NCI-H1417 (cell line): ENCODE measurements around the gene SERPINA1.
A peak's percentile ranks its signal among the peaks of the same experiment; 100 is the strongest.

Source experiments
- DNase-seq, 3 experiments: peaks; one replicate each; lab custom pipeline; 2025; lab: John Stamatoyannopoulos, UW

SERPINA1 gene

GRCh38 chr14:94397289-94398181, 9.1 kb upstream of the SERPINA1 start:
- DNase-seq, result no peak

DNA sequence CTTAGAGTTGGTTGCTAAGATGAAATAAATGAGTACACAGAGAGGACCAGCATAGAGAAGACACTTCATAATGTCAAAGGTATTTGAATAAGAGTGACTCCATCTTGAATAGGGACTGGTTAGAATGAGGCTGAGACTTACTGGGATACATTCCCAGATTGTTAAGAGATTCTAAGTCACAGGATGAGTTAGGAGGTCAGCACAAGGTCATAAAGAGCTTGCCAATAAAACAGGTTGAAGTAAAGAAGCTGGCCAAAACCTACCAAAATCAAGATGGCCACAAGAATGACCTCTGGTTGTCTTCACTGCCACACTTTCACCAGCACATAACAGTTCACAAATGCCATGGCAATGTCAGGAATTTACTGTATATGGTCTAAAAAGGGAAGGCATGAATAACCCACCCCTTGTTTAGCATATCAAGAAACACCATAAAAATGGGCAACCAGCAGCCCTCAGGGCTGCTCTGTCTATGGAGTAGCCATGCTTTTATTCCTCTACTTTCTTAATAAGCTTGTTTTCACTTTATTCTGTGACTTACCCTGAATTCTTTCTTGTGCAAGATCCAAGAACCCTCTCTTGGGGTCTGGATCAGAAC, 8.3 kb upstream of the SERPINA1 start:
- DNase-seq, result no peak

- DNase-seq, result peak in 1 of 3 experiments; percentile 23
Observed at GRCh38 chr14:94395888-94396574, 7.6 kb upstream of the SERPINA1 start.

DNA sequence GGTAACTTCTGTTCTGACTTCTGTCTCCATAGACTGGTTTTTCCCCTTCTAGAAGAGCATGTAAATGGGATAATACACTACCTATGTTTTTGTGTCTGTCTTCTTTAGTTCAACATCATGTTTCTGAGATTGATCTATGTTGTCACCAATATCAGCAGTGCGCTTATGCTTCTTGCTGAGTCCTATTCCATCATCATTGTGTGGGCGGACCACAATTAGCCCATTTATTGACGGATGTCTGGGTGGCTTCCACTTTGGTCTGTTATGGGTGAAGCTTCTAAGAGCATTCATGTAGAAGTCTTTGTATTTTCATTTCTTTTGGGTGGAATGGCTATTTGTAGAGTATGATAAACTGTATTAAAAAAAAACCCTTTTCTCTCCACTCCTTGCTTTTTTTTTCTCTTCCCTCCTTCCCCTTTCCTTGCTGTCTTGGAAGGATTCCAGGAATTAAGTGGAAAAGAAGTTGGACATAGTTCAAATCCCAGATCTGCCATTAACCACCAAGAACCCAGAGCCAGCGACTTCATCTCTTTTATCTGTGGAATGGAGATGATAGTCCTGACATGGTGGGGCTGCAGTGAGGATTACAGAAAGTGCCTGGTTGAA, 7.0 kb upstream of the SERPINA1 start:
- no peak for DNase-seq

DNA sequence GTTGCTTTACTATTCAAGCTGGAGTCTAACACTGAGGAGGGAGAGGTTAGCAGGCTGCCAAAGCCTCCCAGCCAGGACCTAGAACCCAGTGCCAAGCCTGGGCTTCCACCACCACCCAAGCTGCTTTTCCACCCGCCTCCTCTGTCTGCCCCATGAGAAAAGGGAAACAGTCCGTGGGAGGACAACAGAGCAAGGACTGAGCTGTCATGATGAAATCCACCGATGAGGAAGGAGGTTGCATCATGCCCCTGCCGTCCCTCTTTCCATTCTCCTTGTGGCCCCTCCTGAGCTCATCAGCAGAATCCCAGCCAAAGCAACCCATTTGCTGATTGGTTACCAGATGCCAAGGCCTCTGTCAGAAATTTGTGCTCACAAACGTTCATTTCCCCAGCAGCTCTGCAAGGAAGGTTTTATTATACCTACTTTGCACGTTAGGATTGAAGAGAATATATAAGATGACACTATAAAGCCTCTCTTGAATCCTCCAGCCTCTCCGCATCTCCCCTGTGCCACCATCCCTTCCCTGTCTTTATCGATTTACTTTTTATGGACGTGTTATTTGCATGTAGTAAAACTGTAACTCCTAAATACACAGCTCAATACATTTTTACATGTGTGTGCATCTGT, 6.3 kb upstream of the SERPINA1 start:
- no peak for DNase-seq

DNA sequence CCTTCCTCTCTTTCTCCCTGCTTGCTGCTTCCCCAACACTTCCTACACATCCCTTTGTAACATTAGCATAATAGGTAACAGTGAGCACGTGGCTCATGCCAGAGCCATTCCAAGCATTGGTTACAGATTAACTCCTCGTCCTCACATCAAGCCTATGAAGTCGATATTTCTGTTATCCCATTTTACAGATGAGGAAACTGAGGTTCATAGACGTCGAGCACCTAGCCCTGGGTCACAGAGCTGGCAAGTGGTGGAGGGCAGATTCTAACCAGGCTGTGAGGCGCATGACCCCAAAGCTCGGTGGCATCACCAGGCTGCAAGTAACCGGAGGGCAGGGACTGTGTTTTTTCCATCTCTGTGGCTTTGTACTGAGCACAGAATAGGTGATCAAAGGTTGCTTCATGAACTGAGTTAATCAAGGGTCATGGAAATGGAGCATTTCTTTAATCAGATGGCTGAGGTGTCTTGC, 5.7 kb upstream of the SERPINA1 start:
- DNase-seq, result no peak

- DNase-seq, result no peak
Observed at GRCh38 chr14:94393474-94393873, 5.1 kb upstream of the SERPINA1 start.

DNA sequence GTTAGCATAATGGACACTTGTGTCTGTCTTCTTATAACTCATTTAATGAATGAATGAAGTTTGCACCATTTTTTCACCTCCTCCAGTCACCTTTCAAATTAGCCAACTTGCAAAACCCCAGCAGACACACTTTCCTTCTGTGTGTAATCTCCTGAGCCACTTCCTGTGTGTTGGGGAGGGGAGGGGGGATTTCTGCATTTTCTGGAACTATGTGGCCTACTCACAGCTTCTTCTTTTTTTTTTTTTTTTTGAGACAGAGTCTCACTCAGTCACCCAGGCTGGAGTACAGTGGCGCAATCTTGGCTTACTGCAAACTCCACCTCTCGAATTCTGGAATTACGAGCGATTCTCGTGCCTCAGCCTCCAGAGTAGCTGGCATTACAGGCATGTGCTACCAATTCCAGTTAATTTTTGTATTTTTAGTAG, 4.1 kb upstream of the SERPINA1 start:
- DNase-seq, result no peak

DNA sequence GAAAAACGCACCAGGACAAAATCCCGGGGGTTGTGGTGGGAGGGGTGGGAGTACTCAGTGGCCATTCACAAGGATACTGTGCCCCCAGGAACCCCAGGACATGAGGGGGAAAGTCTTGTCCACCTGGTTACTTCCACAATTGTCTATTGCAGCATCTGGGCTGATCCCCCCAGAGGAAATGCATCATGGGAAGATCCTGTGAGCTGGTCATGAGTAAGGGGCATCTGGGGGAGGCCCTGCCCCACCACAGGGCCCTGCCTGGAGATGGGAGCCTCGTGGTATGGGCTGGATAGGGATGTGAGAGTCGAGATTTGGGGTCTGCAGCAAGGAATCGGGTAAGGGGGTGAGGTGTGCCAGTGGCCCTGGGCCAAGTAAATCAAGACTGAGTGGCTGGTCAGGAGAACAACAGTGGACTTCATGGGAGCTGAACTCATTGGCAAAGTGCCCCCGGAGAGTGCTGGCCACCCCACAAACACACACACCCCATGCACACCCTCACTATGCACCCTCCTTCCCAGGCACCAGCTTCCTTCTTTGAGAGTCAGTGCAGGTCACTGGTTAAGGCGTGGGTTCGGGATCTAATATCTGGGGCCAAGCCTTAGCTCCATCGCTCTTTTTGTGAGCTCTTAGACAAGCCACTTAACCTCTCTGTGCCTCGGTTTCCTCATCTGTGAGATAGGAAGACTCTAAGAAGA, 3.0 kb upstream of the SERPINA1 start:
- DNase-seq, result no peak

- no peak for DNase-seq
Observed at GRCh38 chr14:94390372-94391086, 2.1 kb upstream of the SERPINA1 start.

DNA sequence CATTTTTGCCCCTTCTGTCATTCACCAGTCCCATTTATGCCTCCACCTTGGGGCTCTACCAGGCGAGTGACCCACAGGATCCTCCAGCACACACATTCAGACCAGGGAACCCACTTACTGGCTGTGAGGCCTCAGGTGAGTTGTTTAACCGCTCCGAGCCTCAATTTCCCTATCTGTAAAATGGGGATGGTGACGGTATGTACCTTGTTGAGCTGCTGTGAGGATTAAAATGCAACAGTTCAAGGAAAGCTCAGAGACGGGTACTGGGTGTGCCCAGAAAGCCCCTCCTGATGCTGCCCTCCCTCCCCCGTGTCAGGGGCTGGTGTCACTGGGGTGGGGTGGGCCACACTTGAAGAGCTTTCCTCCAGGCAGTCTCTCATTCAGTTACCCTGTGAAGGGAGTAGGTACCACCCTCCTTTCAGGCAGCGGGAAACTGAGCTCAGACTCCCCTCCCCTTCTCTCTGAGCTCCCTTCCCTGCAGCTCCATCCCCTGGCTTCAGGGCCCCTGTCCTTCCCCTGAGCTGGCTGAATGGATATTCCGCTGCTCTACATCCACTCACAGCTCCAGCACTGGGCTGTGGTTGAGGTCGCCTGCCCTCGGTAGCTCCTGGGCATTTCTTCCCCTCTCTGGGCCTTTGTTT, 1.4 kb upstream of the SERPINA1 start:
- no peak for DNase-seq

DNA sequence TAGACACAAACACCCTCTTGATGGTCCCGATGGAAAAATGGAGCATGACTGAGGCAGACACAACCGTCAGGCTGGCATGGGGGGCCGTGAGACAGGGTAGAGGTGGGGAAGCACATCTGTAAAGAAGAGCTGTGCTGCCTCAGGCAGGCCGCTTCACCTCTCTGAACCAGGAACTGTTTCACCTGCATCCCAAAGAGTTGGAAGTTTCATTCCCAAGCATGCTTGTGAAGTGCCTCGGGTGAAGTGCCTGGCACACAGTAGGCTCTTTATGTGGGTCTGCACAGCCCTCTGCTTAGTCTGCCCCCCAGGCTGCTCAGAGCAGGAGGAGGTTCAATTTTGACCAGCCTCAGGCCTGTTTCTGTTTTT, 685 bp upstream of the SERPINA1 start:
- no peak for DNase-seq

DNA sequence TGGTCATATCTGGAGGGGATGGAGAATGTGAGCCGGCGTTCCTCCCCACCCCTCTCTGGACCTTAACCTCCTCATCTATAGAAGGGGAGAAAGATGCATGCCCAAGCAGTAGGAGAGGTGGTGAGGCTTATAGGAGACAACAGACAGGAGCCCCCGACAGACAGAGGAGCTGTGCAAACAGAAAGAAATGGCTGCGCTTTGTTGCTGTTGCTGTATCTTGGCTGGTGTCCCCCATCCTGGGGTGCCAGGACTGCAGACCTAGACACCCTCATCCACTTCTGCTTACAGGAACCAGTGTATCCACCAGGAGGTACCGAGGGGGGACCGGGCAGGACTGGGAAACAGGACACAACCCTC, 397 bp downstream of the SERPINA1 start:
- no peak for DNase-seq

- no peak for DNase-seq
Observed at GRCh38 chr14:94387051-94388026, 1.1 kb downstream of the SERPINA1 start.

DNA sequence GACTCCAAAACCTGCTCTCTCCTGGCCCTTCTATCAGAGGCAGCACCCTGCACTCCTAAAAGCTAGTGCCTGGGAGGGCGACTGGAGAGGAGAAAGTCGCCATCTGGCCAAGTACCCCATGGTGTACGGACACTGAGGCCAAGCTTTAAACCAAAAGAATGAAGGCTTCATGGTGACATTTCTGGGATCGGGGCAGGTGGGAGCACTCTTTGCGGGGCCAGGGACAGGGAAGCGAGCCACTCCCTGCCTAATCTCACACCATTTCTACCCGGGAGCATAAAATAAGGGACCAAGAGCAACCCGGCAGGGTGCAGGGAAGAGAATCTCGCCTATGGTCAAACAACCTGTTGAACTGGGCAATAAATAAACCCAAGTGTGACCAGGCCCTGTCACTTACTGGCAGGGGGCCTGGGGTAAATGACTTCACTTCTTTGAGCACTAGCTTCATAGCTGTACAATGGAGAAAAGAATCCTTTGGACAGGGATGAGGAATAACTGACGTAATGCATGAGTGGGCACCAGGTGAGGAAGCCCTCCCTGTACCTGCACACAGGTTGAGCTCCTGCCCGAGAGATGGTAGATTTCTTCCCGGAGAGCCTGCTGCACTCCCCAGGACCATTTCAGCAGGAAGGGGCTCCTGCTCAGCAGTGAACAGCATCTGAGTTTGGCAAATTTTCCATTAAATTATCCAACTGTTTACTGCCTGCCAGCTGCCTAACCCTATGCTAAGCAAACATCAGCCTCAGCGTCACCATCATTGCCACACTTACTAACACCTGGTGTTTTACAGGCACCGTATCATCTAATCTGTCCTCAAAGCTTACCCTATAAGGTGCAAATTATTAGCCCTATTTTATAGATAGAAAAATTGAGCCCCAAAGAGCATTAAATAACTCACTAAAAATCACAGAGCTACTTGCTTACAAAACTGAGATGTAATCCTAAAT, 2.0 kb downstream of the SERPINA1 start:
- peak in 2 of 3 experiments; percentile 44 to 71 for DNase-seq

DNA sequence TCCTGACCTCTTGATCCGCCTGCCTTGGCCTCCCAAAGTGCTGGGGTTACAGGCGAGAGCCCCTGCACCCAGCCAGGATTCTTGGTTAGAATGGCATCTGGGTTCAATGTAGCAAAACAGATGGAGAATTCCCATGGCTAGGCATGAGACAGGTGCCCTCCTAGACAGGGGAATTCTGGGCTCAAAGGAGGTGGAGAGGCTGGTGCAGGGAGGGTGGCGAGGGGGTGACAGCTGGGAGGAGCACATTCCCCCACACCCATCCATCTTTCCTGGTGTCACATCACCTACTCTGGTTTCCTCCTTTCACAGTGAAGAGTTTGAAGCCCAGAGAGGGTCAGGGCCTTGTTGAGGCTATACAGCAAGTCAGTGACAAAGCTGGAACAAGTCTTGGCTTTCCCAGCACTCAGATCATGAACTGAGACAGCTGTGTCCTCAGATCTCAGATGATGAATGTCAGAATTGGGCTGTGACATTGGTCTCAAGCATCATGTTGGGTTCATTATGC, 2.8 kb downstream of the SERPINA1 start:
- DNase-seq, result no peak

DNA sequence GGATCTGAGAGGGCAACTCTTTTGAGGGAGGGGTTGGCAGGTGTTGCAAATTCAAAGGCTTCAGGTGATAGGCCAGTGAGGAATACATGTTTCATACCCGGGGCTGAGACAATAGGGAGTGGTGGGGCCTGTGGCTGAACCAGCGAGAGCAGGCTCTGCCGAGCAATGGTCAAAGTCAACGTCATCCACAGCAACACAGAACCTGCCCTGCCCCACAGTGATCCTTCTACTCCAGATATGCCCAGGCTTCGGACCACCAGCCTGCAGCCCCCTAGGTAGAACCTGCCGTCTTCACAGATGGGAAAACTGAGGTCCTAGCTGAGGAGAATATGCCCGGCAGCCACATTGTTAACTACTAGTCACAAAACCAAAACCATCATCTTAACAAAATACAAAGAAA, 4.1 kb downstream of the SERPINA1 start:
- DNase-seq, result no peak

- no peak for DNase-seq
Observed at GRCh38 chr14:94383777-94384176, 4.6 kb downstream of the SERPINA1 start.
